Osteocyte (in vitro differentiated cells): Measurements from ENCODE around the gene ADSS2. TPM values are rescaled to one million over a fixed set of nuclear protein-coding genes. Genes with fewer than 3 reads are reported as not detected.

ENCODE experiments used
- DNase-seq: peaks from one replicate; pipeline ENCODE4 v3.0.0; 2021; ENCODE audit warnings: mixed read lengths; ENCODE audit not compliant: unreplicated experiment; ENCODE audit errors: extremely low spot score
- H3K27ac Mint-ChIP-seq: one replicate; pipeline ENCODE4 v1.8.0; 2021; ENCODE audit warnings: mild to moderate bottlenecking, mixed read lengths; ENCODE audit not compliant: unreplicated experiment
- H3K27me3 Mint-ChIP-seq: one replicate; pipeline ENCODE4 v1.8.0; 2021; ENCODE audit warnings: mixed read lengths; ENCODE audit not compliant: unreplicated experiment
- H3K36me3 Mint-ChIP-seq: one replicate; pipeline ENCODE4 v1.8.0; 2021; ENCODE audit warnings: mixed read lengths; ENCODE audit not compliant: unreplicated experiment
- H3K4me1 Mint-ChIP-seq: one replicate; pipeline ENCODE4 v1.8.0; 2021; ENCODE audit warnings: mixed read lengths; ENCODE audit not compliant: unreplicated experiment
- H3K4me3 Mint-ChIP-seq: one replicate; pipeline ENCODE4 v1.8.0; 2021; ENCODE audit warnings: mild to moderate bottlenecking, moderate library complexity, mixed read lengths; ENCODE audit not compliant: unreplicated experiment
- H3K9me3 Mint-ChIP-seq: one replicate; pipeline ENCODE4 v1.8.0; 2021; ENCODE audit warnings: mixed read lengths; ENCODE audit not compliant: unreplicated experiment
- total RNA-seq: library from RNA; stranded (reverse); gene quantifications from 2 replicates; pipeline ENCODE4 v1.2.1, GENCODE V29; 2021
- TF ChIP-seq, protein P1 (sequence below): fragments of 200-600 bp; sonication (generic); IDR thresholded peaks from 2 replicates; pipeline ENCODE4 v1.5.0; 2021; ENCODE audit warnings: antibody characterized with exemption, mild to moderate bottlenecking, moderate library complexity

The ADSS2 gene
- total RNA-seq, 1 donor from 2014 or later, result 69.8 TPM

DNA sequence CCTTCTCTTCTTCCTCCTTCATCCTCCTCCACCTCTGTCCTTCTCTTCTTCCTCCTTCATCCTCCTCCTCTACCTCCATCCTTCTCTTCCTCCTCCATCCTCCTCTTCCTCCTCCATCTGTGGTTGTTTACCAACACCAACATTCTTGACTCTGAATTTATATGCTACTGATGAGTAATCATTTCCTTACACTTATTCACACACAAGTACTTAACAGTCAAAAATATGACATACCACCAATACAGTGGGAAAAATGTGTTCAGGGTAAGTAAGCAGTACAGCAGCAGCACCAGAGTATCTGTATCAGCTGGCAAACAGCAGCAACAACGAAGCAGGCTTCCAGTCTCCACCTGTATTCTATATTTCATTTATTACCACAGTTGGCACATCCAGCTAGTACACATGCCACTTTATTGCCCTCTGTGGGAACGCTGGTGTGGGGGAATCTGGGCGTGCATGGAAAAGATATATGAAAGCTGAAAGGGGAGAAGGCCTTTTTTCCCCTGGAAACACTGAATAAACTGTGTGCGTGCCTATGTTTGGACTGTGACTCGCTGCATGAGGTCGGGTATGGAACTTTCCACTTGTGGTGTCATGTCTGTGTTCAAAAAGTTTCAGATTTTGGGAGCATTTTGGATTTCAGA, 16.0 kb downstream of the ADSS2 start:
- no peak for DNase-seq
- Mint-ChIP-seq H3K27ac (peak overlapping the region; percentile 96), H3K4me3 (peak overlapping the region; percentile 52), H3K27me3 (no peaks in the 10 kb centered on the region), H3K9me3 (no peaks in the 10 kb centered on the region), H3K4me1 (peaks cover 55% of the 10 kb centered on the region), H3K36me3 (peaks cover 10% of the 10 kb centered on the region)
- TF ChIP-seq, protein P1, sequence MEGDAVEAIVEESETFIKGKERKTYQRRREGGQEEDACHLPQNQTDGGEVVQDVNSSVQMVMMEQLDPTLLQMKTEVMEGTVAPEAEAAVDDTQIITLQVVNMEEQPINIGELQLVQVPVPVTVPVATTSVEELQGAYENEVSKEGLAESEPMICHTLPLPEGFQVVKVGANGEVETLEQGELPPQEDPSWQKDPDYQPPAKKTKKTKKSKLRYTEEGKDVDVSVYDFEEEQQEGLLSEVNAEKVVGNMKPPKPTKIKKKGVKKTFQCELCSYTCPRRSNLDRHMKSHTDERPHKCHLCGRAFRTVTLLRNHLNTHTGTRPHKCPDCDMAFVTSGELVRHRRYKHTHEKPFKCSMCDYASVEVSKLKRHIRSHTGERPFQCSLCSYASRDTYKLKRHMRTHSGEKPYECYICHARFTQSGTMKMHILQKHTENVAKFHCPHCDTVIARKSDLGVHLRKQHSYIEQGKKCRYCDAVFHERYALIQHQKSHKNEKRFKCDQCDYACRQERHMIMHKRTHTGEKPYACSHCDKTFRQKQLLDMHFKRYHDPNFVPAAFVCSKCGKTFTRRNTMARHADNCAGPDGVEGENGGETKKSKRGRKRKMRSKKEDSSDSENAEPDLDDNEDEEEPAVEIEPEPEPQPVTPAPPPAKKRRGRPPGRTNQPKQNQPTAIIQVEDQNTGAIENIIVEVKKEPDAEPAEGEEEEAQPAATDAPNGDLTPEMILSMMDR, result no peak

DNA sequence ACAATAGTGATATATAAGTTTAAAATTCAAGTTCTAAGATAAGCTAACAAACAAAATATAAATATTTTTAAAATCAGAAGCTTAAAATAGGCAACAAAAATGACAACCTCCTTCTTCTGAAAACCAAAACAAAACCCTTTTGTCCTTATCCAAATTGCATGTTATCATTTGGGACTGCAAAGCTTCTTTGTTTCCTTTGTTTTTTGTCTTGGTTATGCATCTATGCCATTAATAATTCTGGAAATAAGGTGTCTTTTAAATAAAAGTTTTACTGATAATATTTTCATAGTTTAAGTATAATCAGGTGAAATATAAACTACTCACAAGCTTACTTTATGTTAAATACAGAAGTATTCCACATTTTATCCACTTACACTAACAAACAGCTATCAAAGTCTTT, 20.5 kb downstream of the ADSS2 start:
- Mint-ChIP-seq H3K4me3 (no peak overlapping the region), H3K27ac (no peak overlapping the region), H3K36me3 (peaks cover 23% of the 10 kb centered on the region), H3K27me3 (no peaks in the 10 kb centered on the region), H3K4me1 (peaks cover 16% of the 10 kb centered on the region), H3K9me3 (no peaks in the 10 kb centered on the region)
- no peak for DNase-seq
- TF ChIP-seq, protein P1, result no peak

DNA sequence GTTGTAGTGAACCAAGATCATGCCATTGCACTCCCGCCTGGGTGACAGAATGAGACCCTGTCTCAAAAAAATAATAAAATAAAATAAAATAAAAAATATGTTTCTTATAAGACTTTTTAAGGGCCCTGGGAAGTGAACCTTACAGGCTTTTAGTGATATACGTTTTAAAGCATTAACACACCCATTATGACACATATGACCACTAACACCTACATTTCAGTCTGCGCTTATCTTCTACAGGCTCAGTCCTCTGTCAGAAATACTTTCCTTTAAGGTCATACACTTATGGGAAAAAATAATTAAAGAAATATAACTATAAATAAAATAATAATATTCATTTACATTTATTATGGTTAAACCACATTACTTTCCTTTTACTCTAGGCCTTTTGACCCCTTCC, 21.9 kb downstream of the ADSS2 start:
- no peak for DNase-seq
- no peaks in the 10 kb centered on the region for H3K27me3 Mint-ChIP-seq
- TF ChIP-seq, protein P1, result no peak
- peaks cover 23% of the 10 kb centered on the region for H3K36me3 Mint-ChIP-seq
- H3K27ac Mint-ChIP-seq, result no peak overlapping the region
- H3K4me1 Mint-ChIP-seq, result peaks cover 6% of the 10 kb centered on the region
- H3K9me3 Mint-ChIP-seq, result no peaks in the 10 kb centered on the region
- H3K4me3 Mint-ChIP-seq, result no peak overlapping the region

DNA sequence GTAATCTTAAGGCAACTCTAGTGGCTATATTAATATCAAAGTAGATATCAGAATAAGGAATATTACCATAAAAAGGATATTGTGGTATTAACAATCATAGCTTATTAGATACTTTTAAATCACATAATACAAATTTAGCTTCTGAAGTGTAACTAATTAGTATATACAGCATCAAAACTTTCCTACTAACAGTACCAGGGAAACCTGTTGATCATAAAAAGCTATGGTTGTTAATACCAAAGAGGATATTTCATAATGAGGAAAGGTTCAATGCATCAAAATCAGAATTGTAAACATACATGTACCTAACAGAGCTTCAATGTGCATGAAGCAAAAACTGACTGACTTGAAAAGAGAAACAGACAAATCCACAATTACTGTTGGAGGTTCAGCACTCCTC, 24.1 kb downstream of the ADSS2 start:
- peaks cover 4% of the 10 kb centered on the region for H3K4me1 Mint-ChIP-seq
- no peak overlapping the region for H3K4me3 Mint-ChIP-seq
- H3K27me3 Mint-ChIP-seq, result no peaks in the 10 kb centered on the region
- peaks cover 27% of the 10 kb centered on the region for H3K36me3 Mint-ChIP-seq
- TF ChIP-seq, protein P1, result no peak
- no peaks in the 10 kb centered on the region for H3K9me3 Mint-ChIP-seq
- H3K27ac Mint-ChIP-seq, result no peak overlapping the region
- DNase-seq, result no peak

DNA sequence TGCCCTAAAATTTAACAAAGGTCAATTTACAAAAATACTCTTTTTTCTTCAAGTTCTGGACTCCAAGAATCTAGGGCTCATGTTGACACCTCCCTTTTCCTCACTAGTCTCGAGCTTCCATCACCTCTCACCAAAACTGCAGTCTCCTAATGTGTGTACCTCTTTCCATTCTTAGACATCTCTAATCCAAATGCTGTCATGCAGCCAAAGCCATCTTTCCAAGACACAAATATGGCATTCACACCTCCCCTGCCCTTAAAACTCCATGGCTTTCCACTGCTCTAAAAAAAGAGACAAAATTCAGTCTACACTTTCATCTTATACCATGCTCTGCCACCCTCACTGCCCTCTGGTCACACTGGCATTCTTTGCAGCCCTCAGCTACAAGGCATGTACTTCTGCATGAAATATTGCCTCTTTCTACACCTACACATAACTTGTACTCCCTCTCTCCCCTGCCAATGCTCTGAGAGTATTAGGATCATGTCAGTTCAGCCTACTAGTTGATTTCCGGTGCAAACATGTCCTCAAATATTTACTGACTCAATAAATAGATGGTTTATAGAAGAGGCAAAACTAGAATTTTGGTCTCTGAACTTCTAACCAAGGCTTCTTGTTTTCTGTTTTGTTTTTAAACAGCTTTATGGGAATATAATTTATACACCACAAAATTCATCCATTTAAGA, 26.9 kb downstream of the ADSS2 start:
- TF ChIP-seq, protein P1, result no peak
- Mint-ChIP-seq H3K4me1 (peaks cover 4% of the 10 kb centered on the region), H3K4me3 (no peak overlapping the region), H3K27ac (peak overlapping the region; percentile 5), H3K9me3 (no peaks in the 10 kb centered on the region), H3K27me3 (no peaks in the 10 kb centered on the region), H3K36me3 (peaks cover 27% of the 10 kb centered on the region)
- no peak for DNase-seq
